IPS-18a (cell line): ENCODE measurements around the gene SYNPR.

Source experiments
- H3K27ac ChIP-seq: one replicate; pipeline ENCODE4 v1.5.1; 2013; ENCODE audit warnings: low read length
- H3K27me3 ChIP-seq: one replicate; pipeline ENCODE4 v1.6.1; 2013; ENCODE audit warnings: mild to moderate bottlenecking, low read length; ENCODE audit not compliant: control insufficient read depth, insufficient read depth
- H3K36me3 ChIP-seq: one replicate; pipeline ENCODE4 v1.6.1; 2013; ENCODE audit warnings: low read depth, low read length; ENCODE audit not compliant: control insufficient read depth
- H3K4me1 ChIP-seq: one replicate; pipeline ENCODE4 v1.6.1; 2013; ENCODE audit warnings: low read depth, low read length; ENCODE audit not compliant: control insufficient read depth
- H3K4me3 ChIP-seq: one replicate; pipeline ENCODE4 v1.5.1; 2013; ENCODE audit warnings: low read length
- H3K9ac ChIP-seq: one replicate; pipeline ENCODE4 v1.6.1; 2013; ENCODE audit warnings: mild to moderate bottlenecking, low read length, moderate library complexity
- H3K9me3 ChIP-seq: one replicate; pipeline ENCODE4 v1.6.1; 2013; ENCODE audit warnings: low read depth, low read length; ENCODE audit not compliant: control insufficient read depth

Gene SYNPR

GRCh38 chr3:63593779-63594178 lies 315.7 kb downstream of the SYNPR start:
- Histone ChIP-seq H3K27ac (no peak overlapping the region), H3K36me3 (no peaks in the 10 kb centered on the region), H3K9me3 (peaks cover 4% of the 10 kb centered on the region), H3K9ac (no peak overlapping the region), H3K4me3 (no peak overlapping the region), H3K4me1 (peaks cover 12% of the 10 kb centered on the region), H3K27me3 (no peaks in the 10 kb centered on the region)

DNA sequence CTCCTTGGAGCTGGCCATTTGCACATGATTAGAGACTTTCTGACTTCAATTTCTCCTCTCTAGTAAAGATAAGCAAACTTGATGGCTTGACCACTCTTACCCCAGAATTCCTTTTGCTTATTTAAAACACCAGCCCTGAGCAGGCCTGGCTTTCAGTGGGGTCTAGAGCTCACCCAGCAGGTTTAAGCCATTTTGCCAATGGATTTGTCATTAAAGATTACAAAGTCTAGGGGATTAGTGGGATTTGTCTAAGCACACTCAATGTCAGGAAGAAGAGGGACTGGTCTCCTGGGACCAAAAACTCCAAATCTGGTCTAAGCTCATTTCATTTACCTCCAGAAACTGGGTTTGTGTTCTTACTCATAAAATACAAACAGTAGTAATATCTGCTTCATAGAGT lies 317.1 kb downstream of the SYNPR start:
- no peak overlapping the region for H3K9ac ChIP-seq
- peaks cover 12% of the 10 kb centered on the region for H3K4me1 ChIP-seq
- H3K27ac ChIP-seq = no peak overlapping the region
- H3K36me3 ChIP-seq = no peaks in the 10 kb centered on the region
- H3K9me3 ChIP-seq = no peaks in the 10 kb centered on the region
- H3K27me3 ChIP-seq = no peaks in the 10 kb centered on the region
- no peak overlapping the region for H3K4me3 ChIP-seq

GRCh38 chr3:63597019-63597418 lies 318.9 kb downstream of the SYNPR start:
- no peaks in the 10 kb centered on the region for H3K9me3 ChIP-seq
- H3K4me3 ChIP-seq = no peak overlapping the region
- H3K4me1 ChIP-seq = peaks cover 12% of the 10 kb centered on the region
- H3K36me3 ChIP-seq = no peaks in the 10 kb centered on the region
- no peak overlapping the region for H3K27ac ChIP-seq
- H3K9ac ChIP-seq = no peak overlapping the region
- H3K27me3 ChIP-seq = no peaks in the 10 kb centered on the region

DNA sequence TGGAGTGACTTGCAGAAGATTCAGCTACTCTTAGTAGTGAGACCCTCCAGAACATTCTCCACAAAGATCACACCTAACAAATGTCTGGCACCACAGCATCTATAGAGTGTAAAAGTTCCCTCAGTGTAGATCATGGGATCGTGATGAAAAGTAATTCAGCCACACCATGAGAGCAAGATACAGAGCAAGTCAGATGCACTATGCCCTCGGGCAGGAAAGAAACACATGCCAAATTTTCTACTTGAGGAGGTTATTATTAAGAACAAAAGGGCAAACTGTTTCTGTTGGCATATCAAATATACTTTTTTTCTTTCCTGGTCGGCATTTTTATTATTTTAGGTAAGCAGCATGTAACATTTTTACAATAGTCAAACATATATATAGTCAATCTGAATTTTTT lies 329.6 kb downstream of the SYNPR start:
- Histone ChIP-seq H3K27me3 (no peaks in the 10 kb centered on the region), H3K4me1 (no peaks in the 10 kb centered on the region), H3K4me3 (no peak overlapping the region), H3K27ac (no peak overlapping the region), H3K9ac (no peak overlapping the region), H3K36me3 (no peaks in the 10 kb centered on the region), H3K9me3 (no peaks in the 10 kb centered on the region)

DNA sequence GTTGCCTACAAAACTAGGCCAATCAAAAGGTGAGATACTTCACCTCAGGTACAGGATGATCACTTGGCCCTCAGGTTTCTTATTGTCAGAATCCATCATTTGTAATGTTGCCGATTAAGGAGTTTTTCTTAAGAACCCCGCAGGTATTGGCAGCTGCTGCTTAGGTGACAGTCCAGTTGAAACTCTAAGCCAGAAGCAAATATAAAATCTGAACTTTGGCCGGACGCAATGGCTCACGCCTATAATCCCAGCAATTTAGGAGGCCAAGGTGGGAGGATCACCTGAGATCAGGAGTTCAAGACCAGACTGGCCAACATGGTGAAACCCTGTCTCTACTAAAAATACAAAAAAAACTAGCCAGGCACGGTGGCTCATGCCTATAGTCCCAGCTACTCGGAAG lies 331.3 kb downstream of the SYNPR start:
- Histone ChIP-seq H3K36me3 (no peaks in the 10 kb centered on the region), H3K9ac (no peak overlapping the region), H3K9me3 (no peaks in the 10 kb centered on the region), H3K4me3 (no peak overlapping the region), H3K27me3 (no peaks in the 10 kb centered on the region), H3K27ac (no peak overlapping the region), H3K4me1 (no peaks in the 10 kb centered on the region)

GRCh38 chr3:63609834-63610233 lies 331.7 kb downstream of the SYNPR start:
- Histone ChIP-seq H3K4me1 (no peaks in the 10 kb centered on the region), H3K4me3 (no peak overlapping the region), H3K9ac (no peak overlapping the region), H3K36me3 (no peaks in the 10 kb centered on the region), H3K9me3 (no peaks in the 10 kb centered on the region), H3K27me3 (no peaks in the 10 kb centered on the region), H3K27ac (no peak overlapping the region)

DNA sequence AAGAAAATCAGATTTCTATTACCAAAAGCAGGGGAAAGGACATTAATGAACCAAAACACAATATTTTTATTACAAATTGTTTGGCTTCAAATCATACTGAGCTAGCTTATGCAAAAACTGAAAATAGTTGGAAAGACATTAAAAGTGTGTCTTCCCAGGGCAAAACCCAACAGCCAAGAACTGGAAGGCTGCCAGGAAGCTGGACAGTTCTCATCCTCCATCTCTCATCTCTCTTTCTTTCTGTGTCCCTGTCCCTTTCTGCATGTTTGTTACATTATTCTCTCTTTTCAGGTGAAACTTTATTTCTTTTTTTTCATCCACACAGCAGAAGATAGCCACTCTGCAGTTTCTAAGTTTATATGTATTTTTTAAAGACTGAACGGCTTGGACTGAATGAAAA lies 333.3 kb downstream of the SYNPR start:
- H3K9ac ChIP-seq = no peak overlapping the region
- no peaks in the 10 kb centered on the region for H3K4me1 ChIP-seq
- H3K4me3 ChIP-seq = no peak overlapping the region
- no peaks in the 10 kb centered on the region for H3K36me3 ChIP-seq
- no peaks in the 10 kb centered on the region for H3K9me3 ChIP-seq
- H3K27ac ChIP-seq = no peak overlapping the region
- no peaks in the 10 kb centered on the region for H3K27me3 ChIP-seq

GRCh38 chr3:63613561-63613960 lies 335.5 kb downstream of the SYNPR start:
- Histone ChIP-seq H3K4me1 (peaks cover 2% of the 10 kb centered on the region), H3K9me3 (no peaks in the 10 kb centered on the region), H3K27me3 (no peaks in the 10 kb centered on the region), H3K4me3 (no peak overlapping the region), H3K27ac (no peak overlapping the region), H3K36me3 (no peaks in the 10 kb centered on the region), H3K9ac (no peak overlapping the region)

DNA sequence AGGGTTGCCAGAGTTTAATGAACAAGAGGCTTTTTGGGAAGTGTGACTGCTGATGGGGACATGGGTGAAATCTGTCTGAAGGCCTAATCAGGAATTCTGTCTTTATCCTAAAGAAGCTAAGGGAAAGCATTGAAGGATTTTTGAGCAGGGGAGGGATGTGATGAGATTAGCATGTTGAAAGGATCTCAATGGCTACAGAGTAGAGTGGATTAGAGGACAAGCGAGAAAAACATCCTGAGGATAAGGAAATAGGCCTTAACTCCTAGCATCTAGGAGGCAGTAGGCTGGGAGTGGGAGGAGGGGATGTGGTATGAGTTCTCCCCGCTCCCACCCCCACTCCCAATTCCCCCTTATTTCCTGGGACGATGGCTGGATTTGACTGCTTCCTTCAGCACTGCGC lies 339.3 kb downstream of the SYNPR start:
- no peaks in the 10 kb centered on the region for H3K9me3 ChIP-seq
- H3K9ac ChIP-seq = no peak overlapping the region
- H3K4me3 ChIP-seq = no peak overlapping the region
- no peaks in the 10 kb centered on the region for H3K27me3 ChIP-seq
- peaks cover 8% of the 10 kb centered on the region for H3K4me1 ChIP-seq
- H3K36me3 ChIP-seq = no peaks in the 10 kb centered on the region
- H3K27ac ChIP-seq = no peak overlapping the region

DNA sequence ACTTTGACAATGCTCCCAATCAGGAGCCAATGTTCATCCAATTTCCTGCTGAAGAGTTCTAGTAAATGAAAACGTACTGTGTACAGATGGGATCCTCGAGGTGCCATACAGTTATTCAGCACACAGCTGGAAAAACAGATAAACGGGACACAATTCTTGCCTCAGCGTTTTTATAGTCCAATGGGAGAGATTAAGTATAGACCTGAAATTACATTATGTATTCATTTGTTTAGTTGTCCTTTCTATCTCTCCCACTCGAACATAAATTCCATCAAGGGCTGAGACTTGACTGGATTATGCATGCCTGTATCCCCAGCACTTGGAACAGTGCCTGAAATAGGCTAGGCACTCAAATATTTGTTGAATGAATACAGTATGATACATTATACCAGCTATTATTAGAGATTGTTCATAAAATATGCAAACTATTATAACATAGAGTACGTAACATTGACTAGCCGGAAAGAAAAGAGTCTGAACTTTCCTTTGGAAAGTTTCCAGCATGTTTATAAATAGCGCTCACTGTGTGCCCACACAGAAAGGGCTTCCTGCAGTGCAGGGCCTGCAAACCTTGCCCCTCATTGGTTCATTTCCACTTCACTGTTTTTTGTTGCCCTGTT lies 346.9 kb downstream of the SYNPR start:
- Histone ChIP-seq H3K9ac (no peak overlapping the region), H3K9me3 (no peaks in the 10 kb centered on the region), H3K4me3 (no peak overlapping the region), H3K4me1 (peaks cover 13% of the 10 kb centered on the region), H3K27me3 (no peaks in the 10 kb centered on the region), H3K27ac (no peak overlapping the region), H3K36me3 (no peaks in the 10 kb centered on the region)

- Histone ChIP-seq H3K4me1 (no peaks in the 10 kb centered on the region), H3K27ac (no peak overlapping the region), H3K9ac (no peak overlapping the region), H3K27me3 (no peaks in the 10 kb centered on the region), H3K4me3 (no peak overlapping the region), H3K36me3 (no peaks in the 10 kb centered on the region), H3K9me3 (no peaks in the 10 kb centered on the region)
Measured at GRCh38 chr3:63631670-63632069, 353.6 kb downstream of the SYNPR start.

DNA sequence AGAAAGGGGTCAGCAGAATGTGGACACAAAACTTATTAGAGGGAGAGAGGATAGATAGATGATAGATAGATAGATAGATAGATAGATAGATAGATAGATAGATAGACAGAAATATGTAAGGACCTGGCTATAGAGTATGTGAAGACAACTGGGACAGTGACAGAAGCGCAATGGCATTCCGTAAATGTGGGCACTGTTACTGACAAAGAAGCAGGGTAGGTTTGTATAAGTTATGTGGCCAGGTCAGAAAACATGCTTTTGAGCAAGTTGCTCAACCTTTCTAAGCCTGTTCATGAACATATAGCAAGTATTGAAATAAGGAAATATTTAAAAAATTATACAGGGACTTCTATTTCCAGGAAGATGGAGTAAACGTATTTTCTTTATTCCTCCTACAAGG lies 357.1 kb downstream of the SYNPR start:
- H3K27ac ChIP-seq = no peak overlapping the region
- H3K27me3 ChIP-seq = no peaks in the 10 kb centered on the region
- no peak overlapping the region for H3K9ac ChIP-seq
- peaks cover 3% of the 10 kb centered on the region for H3K9me3 ChIP-seq
- H3K4me1 ChIP-seq = no peaks in the 10 kb centered on the region
- no peak overlapping the region for H3K4me3 ChIP-seq
- H3K36me3 ChIP-seq = no peaks in the 10 kb centered on the region
